ENCODE data around the gene PPP3R2.

PPP3R2 gene

DNA sequence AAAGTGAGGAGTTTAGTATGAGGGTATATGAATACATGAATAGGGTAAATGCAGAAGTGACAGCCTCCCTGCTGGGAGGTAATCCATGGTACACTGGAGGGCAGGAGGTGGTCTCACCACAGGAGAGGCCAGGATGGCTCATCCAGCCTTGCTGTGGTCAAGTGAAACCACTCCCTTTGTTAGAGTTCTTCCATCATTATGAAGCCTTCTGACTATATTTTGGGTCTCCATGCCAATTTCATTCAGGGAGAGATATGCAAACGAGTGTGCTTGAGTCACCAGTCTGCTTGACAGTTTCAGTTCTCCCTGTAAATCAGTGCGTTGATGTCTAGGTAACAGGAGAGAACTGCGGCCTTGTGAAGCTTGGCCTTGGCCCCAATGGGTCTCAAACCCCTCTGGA, 16.4 kb downstream of the PPP3R2 start:
- Histone ChIP-seq H3K27ac (no peak overlapping the region), H3K4me3 (ENCODE audit: low read depth, low read length) (no peak overlapping the region), H3K27me3 (replicated peaks) (no peaks in the 10 kb centered on the region), H3K36me3 (replicated peaks) (no peaks in the 10 kb centered on the region)
- DNase-seq: no peak
- TF ChIP-seq, protein P1, sequence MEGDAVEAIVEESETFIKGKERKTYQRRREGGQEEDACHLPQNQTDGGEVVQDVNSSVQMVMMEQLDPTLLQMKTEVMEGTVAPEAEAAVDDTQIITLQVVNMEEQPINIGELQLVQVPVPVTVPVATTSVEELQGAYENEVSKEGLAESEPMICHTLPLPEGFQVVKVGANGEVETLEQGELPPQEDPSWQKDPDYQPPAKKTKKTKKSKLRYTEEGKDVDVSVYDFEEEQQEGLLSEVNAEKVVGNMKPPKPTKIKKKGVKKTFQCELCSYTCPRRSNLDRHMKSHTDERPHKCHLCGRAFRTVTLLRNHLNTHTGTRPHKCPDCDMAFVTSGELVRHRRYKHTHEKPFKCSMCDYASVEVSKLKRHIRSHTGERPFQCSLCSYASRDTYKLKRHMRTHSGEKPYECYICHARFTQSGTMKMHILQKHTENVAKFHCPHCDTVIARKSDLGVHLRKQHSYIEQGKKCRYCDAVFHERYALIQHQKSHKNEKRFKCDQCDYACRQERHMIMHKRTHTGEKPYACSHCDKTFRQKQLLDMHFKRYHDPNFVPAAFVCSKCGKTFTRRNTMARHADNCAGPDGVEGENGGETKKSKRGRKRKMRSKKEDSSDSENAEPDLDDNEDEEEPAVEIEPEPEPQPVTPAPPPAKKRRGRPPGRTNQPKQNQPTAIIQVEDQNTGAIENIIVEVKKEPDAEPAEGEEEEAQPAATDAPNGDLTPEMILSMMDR (IDR thresholded peaks at IDR 0.05; ENCODE audit: low read depth, low read length, missing control alignments): no peak
- in situ Hi-C loops (cut with HindIII; ENCODE audit: low pct_ligation_motif_present, low sequenced_read_pairs): no loop called here

DNA sequence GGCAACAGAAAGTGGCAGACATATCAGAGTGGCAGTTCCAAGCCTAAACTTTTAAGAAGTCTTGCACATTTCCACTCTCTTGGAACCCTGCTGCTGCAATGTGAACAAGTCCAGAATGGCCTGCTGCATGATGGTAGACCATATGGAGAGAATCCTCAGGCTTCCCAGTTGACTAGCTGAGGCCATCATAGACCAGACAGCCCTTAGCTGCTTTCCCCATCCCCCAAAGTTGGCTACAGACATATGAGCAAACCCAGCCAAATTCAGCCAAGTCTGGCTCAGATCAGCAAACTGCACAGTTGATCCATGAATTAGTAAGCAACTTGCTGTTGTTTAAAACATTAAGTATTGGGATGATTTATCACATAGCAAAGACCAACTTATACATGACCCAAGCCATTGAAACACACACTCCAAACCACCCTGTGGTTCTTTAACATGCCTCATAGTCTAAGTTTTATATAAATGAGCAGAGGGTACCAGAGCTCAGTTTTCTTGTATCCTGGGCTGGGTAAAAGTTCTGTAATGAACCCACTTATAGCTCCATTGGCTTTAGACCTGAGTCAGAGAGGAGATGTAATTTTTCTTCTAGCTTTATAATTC, 19.9 kb downstream of the PPP3R2 start:
- H3K27me3 ChIP-seq (replicated peaks): no peaks in the 10 kb centered on the region
- TF ChIP-seq, protein P1 (IDR thresholded peaks at IDR 0.05; ENCODE audit: low read depth, low read length, missing control alignments): no peak
- in situ Hi-C loops (cut with HindIII; ENCODE audit: low pct_ligation_motif_present, low sequenced_read_pairs): no loop called here
- no peak overlapping the region for H3K4me3 ChIP-seq (ENCODE audit: low read depth, low read length)
- no peak overlapping the region for H3K27ac ChIP-seq
- no peak for DNase-seq
- H3K36me3 ChIP-seq (replicated peaks): no peaks in the 10 kb centered on the region

DNA sequence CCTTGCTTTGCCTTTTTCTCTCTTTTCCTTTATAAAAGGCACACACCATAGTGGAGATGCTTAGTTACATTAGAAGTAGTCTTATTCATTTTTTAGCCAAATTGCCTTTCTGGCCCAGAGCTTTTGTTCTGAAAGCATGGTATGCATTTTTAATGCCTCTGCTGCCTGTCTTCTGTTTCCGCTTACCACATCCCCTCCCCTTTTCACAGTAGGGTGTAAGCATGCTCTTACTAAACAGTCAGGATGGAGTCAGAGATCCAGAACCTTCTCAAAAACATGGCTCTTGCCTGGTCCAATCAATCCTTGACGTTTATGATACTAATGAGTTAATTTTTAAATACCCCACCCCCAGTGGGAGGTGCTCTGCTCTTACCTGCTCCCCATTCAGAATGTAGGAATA, 22.5 kb downstream of the PPP3R2 start:
- TF ChIP-seq, protein P1 (IDR thresholded peaks at IDR 0.05; ENCODE audit: low read depth, low read length, missing control alignments): no peak
- no peak overlapping the region for H3K4me3 ChIP-seq (ENCODE audit: low read depth, low read length)
- in situ Hi-C loops (cut with HindIII; ENCODE audit: low pct_ligation_motif_present, low sequenced_read_pairs): no loop called here
- no peak for DNase-seq
- H3K36me3 ChIP-seq (replicated peaks): no peaks in the 10 kb centered on the region
- no peaks in the 10 kb centered on the region for H3K27me3 ChIP-seq (replicated peaks)
- no peak overlapping the region for H3K27ac ChIP-seq

DNA sequence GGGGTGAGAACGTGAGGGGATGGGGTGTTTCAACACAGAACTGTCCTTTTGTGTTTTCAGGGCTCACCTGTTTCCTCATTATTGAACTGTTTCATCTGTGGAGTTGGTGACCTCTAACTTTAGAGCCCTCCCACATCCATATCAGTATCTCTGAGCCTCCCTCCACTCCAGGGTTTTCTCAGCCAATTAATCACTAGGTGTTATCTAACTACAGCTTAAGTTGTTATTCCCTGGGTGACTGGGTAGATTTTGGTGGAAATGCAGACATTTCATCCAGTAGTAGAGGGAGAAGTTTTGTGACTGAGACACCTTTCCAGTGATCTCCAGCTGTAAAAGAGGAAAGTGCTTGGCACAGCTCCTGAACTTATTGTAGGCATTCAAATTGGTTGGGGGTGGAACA, 23.7 kb downstream of the PPP3R2 start:
- H3K27me3 ChIP-seq (replicated peaks): no peaks in the 10 kb centered on the region
- H3K27ac ChIP-seq: no peak overlapping the region
- in situ Hi-C loops (cut with HindIII; ENCODE audit: low pct_ligation_motif_present, low sequenced_read_pairs): no loop called here
- no peaks in the 10 kb centered on the region for H3K36me3 ChIP-seq (replicated peaks)
- no peak for DNase-seq
- TF ChIP-seq, protein P1 (IDR thresholded peaks at IDR 0.05; ENCODE audit: low read depth, low read length, missing control alignments): no peak
- no peak overlapping the region for H3K4me3 ChIP-seq (ENCODE audit: low read depth, low read length)

DNA sequence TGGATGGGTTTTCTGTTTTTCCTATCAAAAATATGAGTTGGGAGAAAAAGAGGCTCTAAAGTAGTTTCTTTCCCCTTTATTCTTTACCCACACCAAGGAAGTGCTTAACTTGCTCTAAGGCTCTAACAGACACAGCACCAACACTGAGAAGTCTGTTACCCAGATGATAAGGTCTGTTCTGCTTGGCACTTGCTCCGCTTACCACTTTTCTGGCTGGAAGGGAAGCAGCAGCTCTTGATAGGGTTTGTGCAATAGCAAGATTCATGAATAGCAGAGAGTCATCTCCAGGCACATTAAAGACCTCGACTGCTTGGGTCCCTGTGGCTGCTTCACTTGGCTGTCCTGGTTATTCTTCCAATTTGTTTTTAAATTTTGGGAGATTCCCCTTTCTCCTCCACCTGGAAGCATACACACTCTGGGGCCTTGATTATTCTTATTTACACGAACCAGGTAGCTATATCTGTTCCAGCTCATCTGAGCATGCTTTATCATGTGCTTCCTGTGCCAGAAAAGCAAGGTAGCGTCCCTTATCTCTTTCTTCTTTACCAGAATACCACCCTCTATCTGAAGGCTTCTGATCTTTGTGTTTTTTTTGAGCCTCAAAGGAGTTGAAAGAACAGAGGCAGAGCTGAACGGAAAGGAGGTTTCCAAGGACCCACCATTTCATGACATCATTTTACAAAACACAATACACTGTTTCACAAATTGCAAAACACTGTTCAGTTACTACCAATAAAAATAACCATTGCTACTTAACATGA, 24.8 kb downstream of the PPP3R2 start:
- Histone ChIP-seq H3K4me3 (ENCODE audit: low read depth, low read length) (no peak overlapping the region), H3K27ac (no peak overlapping the region), H3K27me3 (replicated peaks) (no peaks in the 10 kb centered on the region), H3K36me3 (replicated peaks) (no peaks in the 10 kb centered on the region)
- no peak for DNase-seq
- in situ Hi-C loops (cut with HindIII; ENCODE audit: low pct_ligation_motif_present, low sequenced_read_pairs): no loop called here
- TF ChIP-seq, protein P1 (IDR thresholded peaks at IDR 0.05; ENCODE audit: low read depth, low read length, missing control alignments): no peak
